ENCODE measurements around the gene TNFRSF21. TPM values are rescaled to one million over a fixed set of nuclear protein-coding genes. Genes with fewer than 3 reads are reported as not detected.
A peak's percentile ranks its signal among the peaks of the same experiment; 100 is the strongest.

The TNFRSF21 gene
- total and polyA plus RNA-seq, 9 of the 15 experiments (the other 6 are each of a cell fraction or from before 2014, with no cell fraction given): 0.63 to 5.7 (median 2.2) TPM

DNA sequence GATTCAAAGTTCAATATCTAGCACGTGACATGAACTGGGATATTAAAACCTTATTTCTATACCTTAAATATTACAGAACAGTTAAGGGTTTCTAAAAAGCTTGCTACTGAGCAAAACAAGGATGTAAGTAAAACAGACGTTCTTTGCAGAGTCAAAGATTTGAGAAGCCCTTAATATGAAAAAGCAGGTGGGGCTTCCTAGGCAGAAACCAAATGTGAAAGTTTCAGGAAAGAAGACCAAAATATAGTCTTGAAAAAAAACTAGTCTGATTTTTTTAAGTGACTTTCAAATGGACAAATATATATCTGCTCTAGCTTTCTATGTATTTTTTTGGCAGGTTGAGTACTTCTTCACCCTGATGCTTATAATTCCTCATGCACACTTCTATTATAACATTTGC, 63.2 kb downstream of the TNFRSF21 start (continued):
- TF ChIP-seq, protein P1, sequence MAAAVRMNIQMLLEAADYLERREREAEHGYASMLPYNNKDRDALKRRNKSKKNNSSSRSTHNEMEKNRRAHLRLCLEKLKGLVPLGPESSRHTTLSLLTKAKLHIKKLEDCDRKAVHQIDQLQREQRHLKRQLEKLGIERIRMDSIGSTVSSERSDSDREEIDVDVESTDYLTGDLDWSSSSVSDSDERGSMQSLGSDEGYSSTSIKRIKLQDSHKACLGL (CRISPR knock-in tag; IDR thresholded peaks at IDR 0.05; ENCODE audit: borderline replicate concordance, poor library complexity, severe bottlenecking): no peak
- TF ChIP-seq, protein P2, sequence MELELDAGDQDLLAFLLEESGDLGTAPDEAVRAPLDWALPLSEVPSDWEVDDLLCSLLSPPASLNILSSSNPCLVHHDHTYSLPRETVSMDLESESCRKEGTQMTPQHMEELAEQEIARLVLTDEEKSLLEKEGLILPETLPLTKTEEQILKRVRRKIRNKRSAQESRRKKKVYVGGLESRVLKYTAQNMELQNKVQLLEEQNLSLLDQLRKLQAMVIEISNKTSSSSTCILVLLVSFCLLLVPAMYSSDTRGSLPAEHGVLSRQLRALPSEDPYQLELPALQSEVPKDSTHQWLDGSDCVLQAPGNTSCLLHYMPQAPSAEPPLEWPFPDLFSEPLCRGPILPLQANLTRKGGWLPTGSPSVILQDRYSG (tag; conservative IDR thresholded peaks at IDR 0.05; ENCODE audit: low read depth): no peak
- TF ChIP-seq RFX7 (CRISPR knock-in tag; IDR thresholded peaks at IDR 0.05) (no peak), ETV1 (tag; conservative IDR thresholded peaks at IDR 0.05; ENCODE audit: low read depth) (no peak)

DNA sequence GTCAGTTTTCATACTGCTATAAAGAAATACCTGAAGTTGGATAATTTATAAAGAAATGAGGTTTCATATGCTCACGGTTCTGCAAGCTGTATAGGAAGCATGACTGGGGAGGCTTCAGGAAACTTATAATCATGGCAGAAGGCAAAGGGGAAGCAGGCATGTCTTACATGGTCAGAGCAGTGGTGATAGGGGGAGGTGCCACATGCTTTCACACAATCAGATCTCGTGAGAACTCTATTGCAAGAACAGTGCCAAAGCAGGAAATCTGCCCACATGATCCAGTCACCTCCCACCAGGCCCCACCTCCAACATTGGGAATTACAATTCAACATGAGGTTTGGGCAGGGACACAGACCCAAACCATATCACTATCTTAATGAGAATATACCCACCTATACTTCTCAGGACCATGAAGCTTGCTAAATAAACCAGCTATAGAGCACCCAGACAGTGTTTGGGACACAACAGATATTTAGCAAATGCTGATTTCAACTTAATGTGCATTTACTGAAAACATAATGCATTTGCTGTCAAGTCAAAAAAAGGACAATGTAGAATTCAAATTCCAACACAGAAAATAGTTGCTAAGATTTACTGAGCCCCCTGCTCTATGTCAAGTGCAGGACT, 63.8 kb downstream of the TNFRSF21 start:
- Histone ChIP-seq H3K9ac (ENCODE audit: insufficient read depth in 1 of 2, low read depth in 2 of 2, low read length in 2 of 2) (no peak overlapping the region), H3K27ac (ENCODE audit: extremely low read depth, low read depth, low read length) (no peak overlapping the region), H3K36me3 (ENCODE audit: control insufficient read depth, insufficient read depth, low read length) (no peaks in the 10 kb centered on the region; the same call in 2 of the 3 replicates), H3K27me3 (ENCODE audit: control insufficient read depth in 2 of 2, insufficient read depth in 2 of 2, low read length in 2 of 2) (no peaks in the 10 kb centered on the region), H2AFZ (ENCODE audit: low read depth, low read length) (peak overlapping the region; percentile 45), H4K20me1 (replicated peaks; ENCODE audit: control insufficient read depth, insufficient read depth, low read length) (no peaks in the 10 kb centered on the region), H3K4me2 (ENCODE audit: insufficient read depth, low read length) (no peak overlapping the region), H3K4me1 (replicated peaks in 1 of 2; ENCODE audit: control insufficient read depth in 2 of 2, insufficient read depth in 2 of 2, low read length in 2 of 2) (peaks cover 7 to 37% of the 10 kb centered on the region in 2 experiments; a peak in 4 of 5 replicates), H3K79me2 (ENCODE audit: control insufficient read depth, insufficient read depth, low read length) (no peaks in the 10 kb centered on the region), H3K9me3 (replicated peaks; ENCODE audit: control insufficient read depth, insufficient read depth, low read depth, low read length) (no peaks in the 10 kb centered on the region), H3K9me1 (ENCODE audit: control insufficient read depth, insufficient read depth, low read length) (no peaks in the 10 kb centered on the region), H3K4me3 (no peak overlapping the region)
- DNase-seq (ENCODE audit: extremely low read depth in 1 of 4, low spot score in 3 of 4) (peak in 1 of 4 experiments; percentile 40), ATAC-seq (peak; percentile 6; the same call in 1 of the 3 replicates), FAIRE-seq (no peak)
- no TSS peak for BruUV-seq (replicated peaks)
- intact Hi-C loops (cut with micrococcal nuclease): no loop called here
- POLR2A ChIA-PET: no interaction called here
- in situ Hi-C loops (cut with MboI): no loop called here
- whole genome bisulfite sequencing (ENCODE audit: insufficient coverage, low coverage, missing lambda C conversion rate): 19% methylated on average over 2 of the region's 2 CpGs
- CTCF ChIA-PET (ENCODE audit: low intra/inter-chr PET ratio): no interaction called here
- TF ChIP-seq L3MBTL2 (IDR thresholded peaks at IDR 0.05) (peak; percentile 82), ZFP36 (IDR thresholded peaks at IDR 0.05; ENCODE audit: low read depth, low read length, partially characterized antibody) (peak; percentile 31), ZNF589 (CRISPR knock-in tag; IDR thresholded peaks at IDR 0.05; ENCODE audit: low read depth) (peak; percentile 71; the same call in 1 of the 2 replicates), SMAD4 (CRISPR knock-in tag; conservative IDR thresholded peaks at IDR 0.05) (peak; percentile 42; the same call in 1 of the 2 replicates), EP400 (IDR thresholded peaks at IDR 0.05) (0 out of 2 replicates have a peak, but pooled peaks have one; percentile 28), CBFB (CRISPR knock-in tag; IDR thresholded peaks at IDR 0.05) (no peak)
- TF ChIP-seq, protein P3, sequence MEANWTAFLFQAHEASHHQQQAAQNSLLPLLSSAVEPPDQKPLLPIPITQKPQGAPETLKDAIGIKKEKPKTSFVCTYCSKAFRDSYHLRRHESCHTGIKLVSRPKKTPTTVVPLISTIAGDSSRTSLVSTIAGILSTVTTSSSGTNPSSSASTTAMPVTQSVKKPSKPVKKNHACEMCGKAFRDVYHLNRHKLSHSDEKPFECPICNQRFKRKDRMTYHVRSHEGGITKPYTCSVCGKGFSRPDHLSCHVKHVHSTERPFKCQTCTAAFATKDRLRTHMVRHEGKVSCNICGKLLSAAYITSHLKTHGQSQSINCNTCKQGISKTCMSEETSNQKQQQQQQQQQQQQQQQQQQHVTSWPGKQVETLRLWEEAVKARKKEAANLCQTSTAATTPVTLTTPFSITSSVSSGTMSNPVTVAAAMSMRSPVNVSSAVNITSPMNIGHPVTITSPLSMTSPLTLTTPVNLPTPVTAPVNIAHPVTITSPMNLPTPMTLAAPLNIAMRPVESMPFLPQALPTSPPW (CRISPR knock-in tag; IDR thresholded peaks at IDR 0.05): 0 out of 2 replicates have a peak, but pooled peaks have one; percentile 42
- TF ChIP-seq, protein P4, sequence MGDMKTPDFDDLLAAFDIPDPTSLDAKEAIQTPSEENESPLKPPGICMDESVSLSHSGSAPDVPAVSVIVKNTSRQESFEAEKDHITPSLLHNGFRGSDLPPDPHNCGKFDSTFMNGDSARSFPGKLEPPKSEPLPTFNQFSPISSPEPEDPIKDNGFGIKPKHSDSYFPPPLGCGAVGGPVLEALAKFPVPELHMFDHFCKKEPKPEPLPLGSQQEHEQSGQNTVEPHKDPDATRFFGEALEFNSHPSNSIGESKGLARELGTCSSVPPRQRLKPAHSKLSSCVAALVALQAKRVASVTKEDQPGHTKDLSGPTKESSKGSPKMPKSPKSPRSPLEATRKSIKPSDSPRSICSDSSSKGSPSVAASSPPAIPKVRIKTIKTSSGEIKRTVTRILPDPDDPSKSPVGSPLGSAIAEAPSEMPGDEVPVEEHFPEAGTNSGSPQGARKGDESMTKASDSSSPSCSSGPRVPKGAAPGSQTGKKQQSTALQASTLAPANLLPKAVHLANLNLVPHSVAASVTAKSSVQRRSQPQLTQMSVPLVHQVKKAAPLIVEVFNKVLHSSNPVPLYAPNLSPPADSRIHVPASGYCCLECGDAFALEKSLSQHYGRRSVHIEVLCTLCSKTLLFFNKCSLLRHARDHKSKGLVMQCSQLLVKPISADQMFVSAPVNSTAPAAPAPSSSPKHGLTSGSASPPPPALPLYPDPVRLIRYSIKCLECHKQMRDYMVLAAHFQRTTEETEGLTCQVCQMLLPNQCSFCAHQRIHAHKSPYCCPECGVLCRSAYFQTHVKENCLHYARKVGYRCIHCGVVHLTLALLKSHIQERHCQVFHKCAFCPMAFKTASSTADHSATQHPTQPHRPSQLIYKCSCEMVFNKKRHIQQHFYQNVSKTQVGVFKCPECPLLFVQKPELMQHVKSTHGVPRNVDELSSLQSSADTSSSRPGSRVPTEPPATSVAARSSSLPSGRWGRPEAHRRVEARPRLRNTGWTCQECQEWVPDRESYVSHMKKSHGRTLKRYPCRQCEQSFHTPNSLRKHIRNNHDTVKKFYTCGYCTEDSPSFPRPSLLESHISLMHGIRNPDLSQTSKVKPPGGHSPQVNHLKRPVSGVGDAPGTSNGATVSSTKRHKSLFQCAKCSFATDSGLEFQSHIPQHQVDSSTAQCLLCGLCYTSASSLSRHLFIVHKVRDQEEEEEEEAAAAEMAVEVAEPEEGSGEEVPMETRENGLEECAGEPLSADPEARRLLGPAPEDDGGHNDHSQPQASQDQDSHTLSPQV (IDR thresholded peaks at IDR 0.05): peak; percentile 48; the same call in 1 of the 2 replicates
